H1 (cell line): ENCODE data around the gene ZNF619. TPM values are rescaled to one million over a fixed set of nuclear protein-coding genes. Genes with fewer than 3 reads are reported as not detected.

ENCODE experiments used
- CTCF ChIA-PET: fragments of 300-600 bp; sonication (Branson Sonifier 250); formaldehyde crosslinking; loops from one replicate; lab custom pipeline; 2021; ENCODE audit not compliant: partially characterized antibody; lab: Charles Lee
- POLR2A ChIA-PET: fragments of 300-600 bp; sonication (Branson Sonifier 250); formaldehyde crosslinking; loops from one replicate; lab custom pipeline; 2021; ENCODE audit warnings: inconsistent platforms; ENCODE audit not compliant: partially characterized antibody; lab: Charles Lee
- DNase-seq, 2 experiments: peaks; one replicate each; pipeline versions ENCODE4 v3.0.0 to v3.0.0-alpha.2; 2010 to 2022; ENCODE audit warnings: low spot score in 2 of 2, low read depth in 1 of 2, mixed read lengths in 1 of 2
- FAIRE-seq: peaks from 2 replicates; lab custom pipeline; 2011; peaks lifted over from hg19 to GRCh38; lab: Jason Lieb, UNC
- H2AFZ ChIP-seq: 2 replicates; pipeline ENCODE4 v1.8.1; 2012; ENCODE audit warnings: low read length, inconsistent platforms
- H2AK5ac ChIP-seq: 2 replicates; pipeline ENCODE4 v1.6.1; 2013; ENCODE audit warnings: low read depth, low read length
- H2BK120ac ChIP-seq: replicated peaks from 2 replicates; pipeline ENCODE3; 2013; ENCODE audit warnings: low read depth, low read length, inconsistent platforms
- H2BK12ac ChIP-seq: 2 replicates; pipeline ENCODE4 v1.6.1; 2013; ENCODE audit warnings: low read depth, low read length
- H2BK15ac ChIP-seq: 2 replicates; pipeline ENCODE4 v1.6.1; 2013; ENCODE audit warnings: low read length
- H2BK20ac ChIP-seq: 2 replicates; pipeline ENCODE4 v1.6.1; 2013; ENCODE audit warnings: low read length
- H2BK5ac ChIP-seq: 2 replicates; pipeline ENCODE4 v1.6.1; 2013; ENCODE audit warnings: low read depth, low read length
- H3K14ac ChIP-seq: 2 replicates; pipeline ENCODE4 v1.6.1; 2013; ENCODE audit warnings: inconsistent platforms; ENCODE audit not compliant: insufficient read length
- H3K18ac ChIP-seq: 2 replicates; pipeline ENCODE4 v1.6.1; 2013; ENCODE audit warnings: low read length; ENCODE audit errors: extremely low read depth
- H3K23ac ChIP-seq: 2 replicates; pipeline ENCODE4 v1.6.1; 2013; ENCODE audit warnings: inconsistent platforms; ENCODE audit not compliant: insufficient read length
- H3K23me2 ChIP-seq: 2 replicates; pipeline ENCODE4 v1.6.1; 2013; ENCODE audit warnings: low read depth, low read length
- H3K27ac ChIP-seq: 2 replicates; pipeline ENCODE4 v1.6.1; 2011; ENCODE audit warnings: low read depth, low read length, inconsistent platforms
- H3K27me3 ChIP-seq, 4 experiments: replicated peaks in 1 of 4; 1 replicate in 1 of 4; 2 replicates in 3 of 4; pipeline versions ENCODE4 v1.6.1 to v1.8.1; 2011 to 2013; ENCODE audit warnings: low read length in 3 of 4, mild to moderate bottlenecking in 3 of 4, inconsistent platforms in 2 of 4, mixed read lengths in 2 of 4, moderate library complexity in 1 of 4; ENCODE audit not compliant: control insufficient read depth in 3 of 4, insufficient read depth in 3 of 4; ENCODE audit errors: extremely low read depth in 1 of 4
- H3K36me3 ChIP-seq, 4 experiments: 2 replicates each; pipeline versions ENCODE4 v1.6.1 to v1.8.1; 2011 to 2013; ENCODE audit warnings: mild to moderate bottlenecking in 4 of 4, low read length in 3 of 4, moderate library complexity in 2 of 4, control low read depth in 1 of 4, inconsistent platforms in 1 of 4; ENCODE audit not compliant: insufficient read depth in 4 of 4, control insufficient read depth in 2 of 4
- H3K4ac ChIP-seq: replicated peaks from 2 replicates; pipeline ENCODE3; 2013; ENCODE audit warnings: low read length, low read depth, mixed read lengths, inconsistent platforms; ENCODE audit not compliant: insufficient read length
- H3K4me1 ChIP-seq, 4 experiments: replicated peaks in 1 of 4; 1 replicate in 1 of 4; 2 replicates in 3 of 4; pipeline versions ENCODE4 v1.6.1 to v1.8.1; 2011 to 2013; ENCODE audit warnings: low read length in 3 of 4, inconsistent platforms in 2 of 4, mixed read lengths in 1 of 4; ENCODE audit not compliant: insufficient read depth in 4 of 4, control insufficient read depth in 3 of 4
- H3K4me2 ChIP-seq, 2 experiments: 2 replicates each; pipeline versions ENCODE4 v1.6.1 to v1.8.1; 2011 to 2013; ENCODE audit warnings: low read depth in 2 of 2, low read length in 2 of 2, control low read depth in 1 of 2, inconsistent platforms in 1 of 2, mild to moderate bottlenecking in 1 of 2; ENCODE audit not compliant: insufficient read depth in 1 of 2
- H3K4me3 ChIP-seq, 4 experiments: fragments of 200-600, 300-600 bp in 1 of 4; sonication (generic), shearing (Covaris generic), sonication (Bioruptor Twin) in 1 of 4; 2 replicates each; pipeline versions ENCODE4 v1.5.1 to v1.8.1; 2011 to 2016; ENCODE audit warnings: low read length in 4 of 4, low read depth in 3 of 4, control low read depth in 2 of 4, inconsistent platforms in 2 of 4, mild to moderate bottlenecking in 2 of 4, mixed read lengths in 1 of 4, moderate library complexity in 1 of 4; ENCODE audit not compliant: insufficient read depth in 2 of 4; ENCODE audit errors: extremely low read depth in 1 of 4
- H3K56ac ChIP-seq: replicated peaks from 2 replicates; pipeline ENCODE3; 2013; ENCODE audit warnings: low read depth, mild to moderate bottlenecking, mixed read lengths, low read length, inconsistent platforms; ENCODE audit not compliant: insufficient read length
- H3K79me1 ChIP-seq: 2 replicates; pipeline ENCODE4 v1.6.1; 2013; ENCODE audit warnings: low read depth, low read length, control low read depth
- H3K79me2 ChIP-seq, 2 experiments: 2 replicates each; pipeline versions ENCODE4 v1.6.1 to v1.8.1; 2012 to 2013; ENCODE audit warnings: low read length in 2 of 2, mild to moderate bottlenecking in 2 of 2, inconsistent platforms in 1 of 2; ENCODE audit not compliant: insufficient read depth in 2 of 2, control insufficient read depth in 1 of 2
- H3K9ac ChIP-seq, 4 experiments: replicated peaks in 1 of 4; 1 replicate in 1 of 4; 2 replicates in 3 of 4; pipeline versions ENCODE4 v1.6.1 to v1.8.1; 2011 to 2013; ENCODE audit warnings: low read depth in 3 of 4, low read length in 3 of 4, control low read depth in 2 of 4, mild to moderate bottlenecking in 2 of 4, moderate library complexity in 2 of 4, inconsistent platforms in 1 of 4; ENCODE audit errors: extremely low read depth in 1 of 4
- H3K9me3 ChIP-seq, 2 experiments: 2 replicates each; pipeline versions ENCODE4 v1.6.1 to v1.8.1; 2012 to 2013; ENCODE audit warnings: mild to moderate bottlenecking in 2 of 2, moderate library complexity in 2 of 2, control low read depth in 1 of 2, inconsistent platforms in 1 of 2, low read depth in 1 of 2, low read length in 1 of 2, mixed read lengths in 1 of 2; ENCODE audit not compliant: insufficient read depth in 2 of 2
- H4K20me1 ChIP-seq, 2 experiments: replicated peaks in 1 of 2; 2 replicates each; pipeline versions ENCODE3 to v1.8.1; 2011 to 2013; ENCODE audit warnings: inconsistent platforms in 2 of 2, low read length in 2 of 2, mild to moderate bottlenecking in 1 of 2; ENCODE audit not compliant: insufficient read depth in 2 of 2, control insufficient read depth in 1 of 2
- H4K5ac ChIP-seq: 2 replicates; pipeline ENCODE4 v1.6.1; 2013; ENCODE audit warnings: low read length, low read depth, mixed read lengths, inconsistent platforms; ENCODE audit not compliant: insufficient read length
- H4K8ac ChIP-seq: 2 replicates; pipeline ENCODE4 v1.8.0; 2013; ENCODE audit warnings: mild to moderate bottlenecking, moderate library complexity, low read length, inconsistent platforms; ENCODE audit not compliant: insufficient read depth; ENCODE audit errors: extremely low read depth
- H4K91ac ChIP-seq: replicated peaks from 2 replicates; pipeline ENCODE3; 2013; ENCODE audit warnings: low read length, mixed read lengths, inconsistent platforms; ENCODE audit not compliant: insufficient read length
- CBX8 ChIP-seq: fragments of 300-800, 300-1000 bp; sonication (generic); IDR thresholded peaks from 2 replicates; pipeline ENCODE4 v1.7.1; 2016; ENCODE audit warnings: low read depth, low read length, borderline replicate concordance
- EGR1 ChIP-seq: IDR thresholded peaks from 2 replicates; pipeline ENCODE4 v1.6.1; 2011; ENCODE audit warnings: low read depth, low read length, borderline replicate concordance
- FOSL1 ChIP-seq: IDR thresholded peaks from 2 replicates; pipeline ENCODE4 v1.6.1; 2011; ENCODE audit warnings: mild to moderate bottlenecking, low read depth, low read length, moderate library complexity; ENCODE audit not compliant: insufficient read depth
- GABPA ChIP-seq: IDR thresholded peaks from 2 replicates; pipeline ENCODE4 v1.6.1; 2011; ENCODE audit warnings: mild to moderate bottlenecking, low read length, moderate library complexity, borderline replicate concordance; ENCODE audit not compliant: insufficient read depth
- JUND ChIP-seq: IDR thresholded peaks from 2 replicates; pipeline ENCODE4 v1.6.1; 2011; ENCODE audit warnings: mild to moderate bottlenecking, improper control_type of control experiment, low read length
- KDM5A ChIP-seq: fragments of 200-600 bp; IDR thresholded peaks from 2 replicates; pipeline ENCODE4 v1.7.1; 2012; ENCODE audit warnings: mild to moderate bottlenecking, low read length, inconsistent platforms, mixed read lengths
- MAX ChIP-seq: IDR thresholded peaks from 2 replicates; pipeline ENCODE4 v1.6.1; 2012; ENCODE audit warnings: inconsistent platforms
- NRF1 ChIP-seq: IDR thresholded peaks from 2 replicates; pipeline ENCODE4 v1.6.1; 2011; ENCODE audit warnings: mild to moderate bottlenecking, low read depth, low read length, improper control_type of control experiment
- POU5F1 ChIP-seq: IDR thresholded peaks from 2 replicates; pipeline ENCODE4 v1.6.1; 2011; ENCODE audit warnings: low read depth, mild to moderate bottlenecking, low read length, moderate library complexity
- ZNF274 ChIP-seq: IDR thresholded peaks from 2 replicates; pipeline ENCODE4 v1.7.0; 2012; ENCODE audit warnings: low read length, borderline replicate concordance; ENCODE audit errors: extremely low read depth
- WGBS, 2 experiments: shearing (Covaris generic) in 1 of 2; methylation state at CpG; one replicate each; pipeline versions ENCODE4 v1.1.6 to v1.1.7; 2013 to 2015; ENCODE audit warnings: low lambda C conversion rate in 2 of 2, mixed read lengths in 2 of 2, inconsistent platforms in 1 of 2, low coverage in 1 of 2, missing lambda C conversion rate in 1 of 2; ENCODE audit not compliant: insufficient replicate concordance in 2 of 2, insufficient coverage in 1 of 2, insufficient read length in 1 of 2; ENCODE audit errors: extremely low coverage in 1 of 2, missing lambda C conversion rate in 1 of 2; 5-methylcytosine and 5-hydroxymethylcytosine counted together
- polyA plus RNA-seq, 7 experiments: library from polyadenylated mRNA; depleted of rRNA in 3 of 7; stranded (reverse) in 5 of 7; unstranded in 2 of 7; fragments of >200 nt in 5 of 7; fragments of 200-250 nt in 2 of 7; gene quantifications; 1 replicate in 5 of 7; 2 replicates in 1 of 7; 4 replicates in 1 of 7; pipeline versions ENCODE4 v1.2.1 to v1.2.3, GENCODE V29; 2011 to 2013; ENCODE audit warnings: missing spikeins in 2 of 7, mixed read lengths in 2 of 7
- total RNA-seq: library from RNA; stranded (reverse); fragmentation: NEBNext Ultra II Directional; extraction: Animal tissue kit (Norgen Biotek cat#: 25700); gene quantifications from 2 replicates; pipeline ENCODE4 v1.2.1, GENCODE V29; 2021

Gene ZNF619
- total and polyA plus RNA-seq, 2 of the 8 experiments (the other 6 are each of a cell fraction or from before 2014, with no cell fraction given), result 2.3 to 8.2 TPM

GRCh38 chr3:40453933-40454332 lies 23.0 kb upstream of the ZNF619 start:
- H2BK120ac ChIP-seq, result no peak overlapping the region
- H2AK5ac ChIP-seq, result no peak overlapping the region
- H4K5ac ChIP-seq, result no peak overlapping the region
- H3K23me2 ChIP-seq, result peaks cover 10% of the 10 kb centered on the region
- no peak overlapping the region for H3K14ac ChIP-seq
- ChIA-PET POLR2A (interaction anchor here (0.7 to 5.7 kb wide), 6 partner anchors 10 to 145 kb away, joined by 3 to 50 read pairs (median 5); partner anchors contain the start of genes ZNF620 and ZNF621), CTCF (interaction anchor here (0.7 to 1.5 kb wide), 5 partner anchors 10 to 137 kb away, joined by 3 to 7 read pairs (median 3); no protein-coding TSS in a partner anchor)
- no peak overlapping the region for H2BK20ac ChIP-seq
- H3K9me3 ChIP-seq, result no peaks in the 10 kb centered on the region
- no peak overlapping the region for H3K4ac ChIP-seq
- peaks cover 3 to 13% (median 8%) of the 10 kb centered on the region in 4 experiments for H3K36me3 ChIP-seq
- no peak overlapping the region for H3K27ac ChIP-seq
- no peak overlapping the region for H2BK5ac ChIP-seq
- H3K79me2 ChIP-seq, result peaks cover 6 to 18% of the 10 kb centered on the region in 2 experiments
- WGBS, 2 experiments, result 53% methylated on average over 6 of the region's 6 CpGs; no CpG with 5 or more reads in 1 of the 2 experiments
- H3K18ac ChIP-seq, result no peak overlapping the region
- FAIRE-seq (no peak), DNase-seq (no peak)
- H4K91ac ChIP-seq, result no peak overlapping the region
- no peak overlapping the region for H3K56ac ChIP-seq
- peaks cover 0 to 6% (median 4%) of the 10 kb centered on the region in 4 experiments; a peak in 5 of 7 replicates for H3K4me1 ChIP-seq
- TF ChIP-seq NRF1 (no peak), POU5F1 (no peak), KDM5A (no peak), MAX (no peak), JUND (no peak), CBX8 (no peak), FOSL1 (no peak), GABPA (no peak), ZNF274 (no peak), EGR1 (no peak)
- H3K4me2 ChIP-seq, result peak overlapping the region; percentile 73 to 99
- no peaks in the 10 kb centered on the region for H3K27me3 ChIP-seq
- no peak overlapping the region for H2BK12ac ChIP-seq
- H4K8ac ChIP-seq, result no peak overlapping the region
- H3K79me1 ChIP-seq, result 0 out of 2 replicates have a peak, but pooled peaks cover 2% of the 10 kb centered on the region
- peak overlapping the region in 2 of 4 experiments; percentile 41 to 62; a peak in 1 of 7 replicates for H3K9ac ChIP-seq
- peak overlapping the region in 2 of 4 experiments; percentile 44 to 75; a peak in 3 of 8 replicates for H3K4me3 ChIP-seq
- H3K23ac ChIP-seq, result no peak overlapping the region
- no peak overlapping the region for H2AFZ ChIP-seq
- H2BK15ac ChIP-seq, result no peak overlapping the region
- H4K20me1 ChIP-seq, result peaks cover 1 to 2% of the 10 kb centered on the region in 2 experiments
